HCEC 1CT (cell line): ENCODE measurements around the gene ZNF540.
"Not testable (repeated sequence)": the region's sequence is repeated elsewhere in the genome, so short reads cannot be mapped to it uniquely, and the experiment has no call there.

Experiments used
- DNase-seq: peaks from one replicate; pipeline ENCODE4 v3.0.0-alpha.2; 2017

ZNF540 gene

GRCh38 chr19:37594304-37594981 lies at the start of gene ZNF540, which contains the start of gene ZNF571:
TSS of gene ZNF540 (plus strand) at chr19:37594876. CDS start at chr19:37598448, 3,572 bp downstream.
TSS of gene ZNF571 (minus strand) at chr19:37594792. CDS start at chr19:37586676, 8,116 bp downstream.
- peak; percentile 92 for DNase-seq

GRCh38 chr19:37551129-37551993 lies 43.3 kb upstream of the ZNF540 start:
- no peak for DNase-seq

- DNase-seq, result no peak
Measured at GRCh38 chr19:37563518-37563917, 31.2 kb upstream of the ZNF540 start.

GRCh38 chr19:37564624-37565369 lies 29.9 kb upstream of the ZNF540 start:
- DNase-seq, result no peak

- DNase-seq, result no peak
Measured at GRCh38 chr19:37565370-37565669, 29.4 kb upstream of the ZNF540 start.

GRCh38 chr19:37572203-37572602 lies 22.5 kb upstream of the ZNF540 start:
- peak; percentile 21 for DNase-seq

- DNase-seq, result no peak
Measured at GRCh38 chr19:37583340-37583739, 11.3 kb upstream of the ZNF540 start.

GRCh38 chr19:37593996-37594303 lies 726 bp upstream of the ZNF540 start:
- no peak for DNase-seq

GRCh38 chr19:37594982-37595382 lies 306 bp downstream of the ZNF540 start:
- peak; percentile 38 for DNase-seq

- no peak for DNase-seq
Measured at GRCh38 chr19:37635076-37636056, 40.7 kb downstream of the ZNF540 start.

- DNase-seq, result no peak
Measured at GRCh38 chr19:37654118-37654517, 59.4 kb downstream of the ZNF540 start.

GRCh38 chr19:37654629-37655300 lies 60.1 kb downstream of the ZNF540 start:
- peak; percentile 47 for DNase-seq

GRCh38 chr19:37655301-37655688 lies 60.6 kb downstream of the ZNF540 start, which contains the start of gene ZFP30:
TSS of gene ZFP30 (minus strand) at chr19:37655465. CDS start at chr19:37647822, 7,643 bp downstream.
- DNase-seq, result peak; percentile 85

- peak; percentile 76 for DNase-seq
Measured at GRCh38 chr19:37655689-37656371, 61.2 kb downstream of the ZNF540 start.

GRCh38 chr19:37657157-37657556 lies 62.5 kb downstream of the ZNF540 start:
- not testable (repeated sequence) for DNase-seq
